GM10248 (cell line): ENCODE data around the gene HSD3B1.
"Not testable (repeated sequence)": the region's sequence is repeated elsewhere in the genome, so short reads cannot be mapped to it uniquely, and the experiment has no call there.

Experiments
- CTCF ChIA-PET: fragments of 300-600 bp; sonication (Branson Sonifier 250); formaldehyde crosslinking; extraction: SDS; loops from one replicate; lab custom pipeline; 2021; ENCODE audit warnings: antibody characterized with exemption; lab: Yijun Ruan, JAX
- POLR2A ChIA-PET: fragments of 350-650 bp; sonication (Branson Sonifier 250); formaldehyde crosslinking; extraction: SDS; loops from one replicate; lab custom pipeline; 2020; ENCODE audit warnings: antibody characterized with exemption; lab: Yijun Ruan, JAX
- DNase-seq: peaks from one replicate; pipeline ENCODE4 v3.0.0; 2012; ENCODE audit errors: extremely low spot score
- CTCF ChIP-seq: IDR thresholded peaks from 2 replicates; pipeline ENCODE4 v1.5.1; 2012; ENCODE audit warnings: mild to moderate bottlenecking, low read depth; ENCODE audit errors: extremely low read depth, missing control alignments, control extremely low read depth

HSD3B1 gene

GRCh38 chr1:119554183-119554582, 47.2 kb downstream of the HSD3B1 start:
- CTCF ChIA-PET, result interaction anchor here (1.1 kb wide), 1 partner anchor 122 kb away, joined by 3 read pairs; no protein-coding TSS in a partner anchor
- POLR2A ChIA-PET, result no interaction called here
- no peak for TF ChIP-seq CTCF
- no peak for DNase-seq

GRCh38 chr1:119556423-119556822, 49.4 kb downstream of the HSD3B1 start:
- CTCF ChIA-PET, result no interaction called here
- POLR2A ChIA-PET, result no interaction called here
- TF ChIP-seq CTCF, result no peak
- DNase-seq, result no peak

GRCh38 chr1:119560402-119560801, 53.4 kb downstream of the HSD3B1 start:
- DNase-seq, CTCF ChIA-PET, POLR2A ChIA-PET: not testable (repeated sequence)

GRCh38 chr1:119564548-119564947, 57.5 kb downstream of the HSD3B1 start:
- TF ChIP-seq CTCF, result no peak
- ChIA-PET POLR2A (no interaction called here), CTCF (no interaction called here)
- DNase-seq, result peak; percentile 36
